ENCODE results near the gene SEMA4F.
"Not testable (repeated sequence)": the region's sequence is repeated elsewhere in the genome, so short reads cannot be mapped to it uniquely, and the experiment has no call there.

SEMA4F gene, protein sequence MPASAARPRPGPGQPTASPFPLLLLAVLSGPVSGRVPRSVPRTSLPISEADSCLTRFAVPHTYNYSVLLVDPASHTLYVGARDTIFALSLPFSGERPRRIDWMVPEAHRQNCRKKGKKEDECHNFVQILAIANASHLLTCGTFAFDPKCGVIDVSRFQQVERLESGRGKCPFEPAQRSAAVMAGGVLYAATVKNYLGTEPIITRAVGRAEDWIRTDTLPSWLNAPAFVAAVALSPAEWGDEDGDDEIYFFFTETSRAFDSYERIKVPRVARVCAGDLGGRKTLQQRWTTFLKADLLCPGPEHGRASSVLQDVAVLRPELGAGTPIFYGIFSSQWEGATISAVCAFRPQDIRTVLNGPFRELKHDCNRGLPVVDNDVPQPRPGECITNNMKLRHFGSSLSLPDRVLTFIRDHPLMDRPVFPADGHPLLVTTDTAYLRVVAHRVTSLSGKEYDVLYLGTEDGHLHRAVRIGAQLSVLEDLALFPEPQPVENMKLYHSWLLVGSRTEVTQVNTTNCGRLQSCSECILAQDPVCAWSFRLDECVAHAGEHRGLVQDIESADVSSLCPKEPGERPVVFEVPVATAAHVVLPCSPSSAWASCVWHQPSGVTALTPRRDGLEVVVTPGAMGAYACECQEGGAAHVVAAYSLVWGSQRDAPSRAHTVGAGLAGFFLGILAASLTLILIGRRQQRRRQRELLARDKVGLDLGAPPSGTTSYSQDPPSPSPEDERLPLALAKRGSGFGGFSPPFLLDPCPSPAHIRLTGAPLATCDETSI

DNA sequence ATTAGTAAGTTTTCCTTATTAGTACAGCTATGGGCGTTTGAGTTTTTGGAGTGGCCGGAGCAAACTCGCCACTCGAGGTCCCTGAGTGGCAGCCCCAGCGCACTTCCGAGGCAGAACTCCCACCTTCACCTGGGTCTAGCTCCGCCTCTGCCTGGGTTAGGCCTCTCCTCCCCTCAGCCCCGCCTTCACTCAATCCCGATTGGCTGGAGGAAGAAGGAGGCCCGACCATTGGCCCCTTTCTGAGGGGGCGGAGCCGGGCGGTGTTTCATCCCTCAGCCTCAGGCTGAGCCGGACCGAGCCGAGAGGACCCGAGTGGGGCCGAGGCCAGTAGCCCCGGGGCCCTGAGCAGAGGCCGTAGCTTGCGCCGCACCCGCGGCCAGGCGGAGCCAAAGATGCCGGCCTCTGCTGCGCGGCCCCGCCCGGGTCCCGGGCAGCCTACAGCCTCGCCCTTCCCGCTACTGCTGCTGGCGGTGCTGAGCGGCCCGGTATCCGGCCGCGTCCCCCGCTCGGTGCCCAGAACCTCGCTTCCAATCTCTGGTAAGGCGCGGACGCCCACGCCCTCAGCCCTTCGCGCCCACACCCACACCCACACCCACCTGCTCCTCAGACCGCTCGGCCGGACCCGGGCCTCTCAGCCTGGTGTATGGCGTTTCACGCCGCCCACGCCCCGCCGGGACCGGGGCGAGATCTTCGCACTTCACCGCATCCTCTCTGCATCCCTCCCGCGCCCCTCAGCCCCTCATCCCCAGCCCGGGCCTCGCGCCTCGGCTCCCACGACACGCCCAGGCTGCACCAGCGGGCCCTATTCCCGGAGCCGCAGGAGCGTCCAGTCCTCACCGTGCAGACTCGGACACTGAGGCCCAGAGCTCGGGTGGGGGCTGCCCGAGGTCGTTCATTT is at the start of gene SEMA4F:
Gene SEMA4F (plus strand): TSS at position 263 of the 898 bp plus-strand sequence. CDS start 130 bp downstream, at position 393.
- peak; percentile 93 for DNase-seq

DNA sequence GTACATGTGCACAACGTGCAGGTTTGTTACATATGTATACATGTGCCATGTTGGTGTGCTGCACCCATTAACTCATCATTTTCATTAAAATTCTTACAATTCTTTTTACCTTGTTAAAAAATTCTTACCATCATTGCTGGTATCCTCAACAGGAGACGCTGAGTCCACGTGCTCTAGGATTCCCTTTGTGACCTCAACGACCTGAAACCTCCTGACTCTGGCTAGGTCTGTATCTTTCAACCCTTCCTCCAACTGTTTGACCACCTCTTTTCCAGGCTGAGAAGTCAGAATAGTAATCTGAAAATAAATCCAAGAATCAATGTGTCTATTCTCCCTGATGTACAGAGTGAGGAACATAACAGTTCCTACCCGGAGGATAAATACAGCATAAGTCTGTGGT is 47.1 kb upstream of the SEMA4F start:
- DNase-seq = no peak

DNA sequence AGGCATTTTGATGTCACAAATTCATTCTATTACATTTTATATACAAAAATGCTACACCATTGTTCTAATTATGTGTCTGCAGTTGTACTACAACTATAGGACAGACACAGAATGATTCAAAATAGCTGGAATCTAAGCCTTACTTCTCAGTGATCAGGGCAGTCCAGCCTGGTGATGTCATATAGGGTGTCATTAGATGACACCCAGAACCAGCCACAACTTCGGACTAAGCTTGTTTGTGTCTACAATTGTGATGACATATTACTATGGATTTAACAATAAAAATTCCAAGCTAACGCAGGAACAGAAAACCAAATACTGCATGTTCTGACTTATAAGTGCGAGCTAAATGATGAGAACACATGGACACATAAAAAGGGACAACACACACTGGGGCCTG is 36.9 kb upstream of the SEMA4F start:
- no peak for DNase-seq

DNA sequence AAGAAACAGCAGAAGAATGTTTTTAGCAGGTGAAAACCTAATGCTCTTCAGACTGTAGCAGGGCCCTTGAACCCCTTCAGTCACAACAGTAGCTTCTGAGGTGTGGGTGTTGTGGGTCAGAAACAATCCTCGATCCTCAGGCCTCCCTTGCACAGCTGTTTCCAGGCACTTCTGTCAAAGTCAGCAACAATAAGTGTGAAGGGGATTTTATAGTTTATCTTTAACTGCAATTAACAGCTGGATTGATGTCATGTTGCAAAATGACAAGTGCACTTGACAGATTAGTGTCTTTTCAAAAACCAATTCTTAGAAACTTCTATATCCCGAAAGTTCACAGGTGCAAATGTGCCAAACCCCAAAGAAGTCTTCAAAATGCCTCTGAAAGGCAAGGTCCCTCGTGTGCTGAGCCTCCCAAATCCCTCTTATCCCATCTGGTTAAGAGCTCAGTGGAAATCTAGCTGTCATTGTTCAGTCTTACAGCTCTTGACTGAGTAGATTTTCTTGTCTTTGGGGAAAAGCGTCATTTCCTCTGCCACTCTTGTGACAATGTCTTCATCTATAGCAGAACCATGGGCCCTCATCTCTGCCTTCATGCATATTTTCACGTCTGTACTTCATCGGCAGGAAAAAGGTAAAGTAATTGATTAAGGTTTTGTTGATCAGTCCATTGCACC is 35.5 kb upstream of the SEMA4F start:
- DNase-seq = no peak

DNA sequence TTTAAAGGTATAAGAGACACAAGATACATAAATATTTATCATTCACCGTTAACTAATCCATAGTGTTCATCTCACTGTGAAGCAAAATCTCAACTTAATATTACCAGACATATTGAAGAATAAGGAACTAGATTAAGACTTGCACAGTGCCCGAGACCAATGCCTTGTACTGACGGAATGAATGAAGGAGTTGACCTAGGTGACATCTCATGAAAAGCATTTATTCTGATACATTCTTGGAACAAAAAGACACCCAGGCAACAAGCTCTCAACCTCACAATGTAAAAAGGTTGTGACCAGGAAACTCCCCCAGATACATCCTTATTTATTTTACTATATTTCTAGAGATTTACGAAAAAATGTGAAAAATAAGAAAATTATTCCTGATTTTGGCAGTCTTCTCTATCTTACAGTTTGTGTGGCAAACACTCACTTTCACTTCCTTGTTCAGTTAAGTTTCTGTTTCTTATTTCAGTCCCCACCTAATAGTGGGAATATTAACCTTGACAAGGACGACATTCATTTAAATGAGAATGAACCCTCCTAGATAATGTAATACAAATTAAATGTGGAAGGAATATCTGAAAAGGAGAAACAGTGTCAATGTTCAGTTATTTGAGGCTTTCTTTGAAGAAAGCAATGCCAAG is 34.3 kb upstream of the SEMA4F start:
- DNase-seq = no peak

DNA sequence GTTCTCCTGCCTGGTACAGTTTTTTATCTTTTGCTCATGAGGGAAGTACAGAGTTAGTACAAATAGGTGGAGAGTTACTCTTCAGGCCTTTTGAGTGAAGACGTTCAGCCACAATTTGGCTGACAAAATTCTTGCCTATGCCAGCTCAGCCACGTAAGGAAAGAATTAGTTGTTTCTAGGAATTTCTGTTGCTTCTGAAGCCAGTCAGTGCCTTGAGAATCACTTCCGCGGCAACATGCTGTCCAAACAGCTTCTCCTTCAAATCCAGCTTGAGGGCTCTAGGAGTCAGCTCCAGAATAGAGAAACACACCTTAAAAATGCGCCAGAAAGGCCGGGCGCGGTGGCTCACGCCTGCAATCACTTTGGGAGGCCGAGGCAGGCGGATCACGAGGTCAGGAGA is 33.4 kb upstream of the SEMA4F start:
- no peak for DNase-seq

DNA sequence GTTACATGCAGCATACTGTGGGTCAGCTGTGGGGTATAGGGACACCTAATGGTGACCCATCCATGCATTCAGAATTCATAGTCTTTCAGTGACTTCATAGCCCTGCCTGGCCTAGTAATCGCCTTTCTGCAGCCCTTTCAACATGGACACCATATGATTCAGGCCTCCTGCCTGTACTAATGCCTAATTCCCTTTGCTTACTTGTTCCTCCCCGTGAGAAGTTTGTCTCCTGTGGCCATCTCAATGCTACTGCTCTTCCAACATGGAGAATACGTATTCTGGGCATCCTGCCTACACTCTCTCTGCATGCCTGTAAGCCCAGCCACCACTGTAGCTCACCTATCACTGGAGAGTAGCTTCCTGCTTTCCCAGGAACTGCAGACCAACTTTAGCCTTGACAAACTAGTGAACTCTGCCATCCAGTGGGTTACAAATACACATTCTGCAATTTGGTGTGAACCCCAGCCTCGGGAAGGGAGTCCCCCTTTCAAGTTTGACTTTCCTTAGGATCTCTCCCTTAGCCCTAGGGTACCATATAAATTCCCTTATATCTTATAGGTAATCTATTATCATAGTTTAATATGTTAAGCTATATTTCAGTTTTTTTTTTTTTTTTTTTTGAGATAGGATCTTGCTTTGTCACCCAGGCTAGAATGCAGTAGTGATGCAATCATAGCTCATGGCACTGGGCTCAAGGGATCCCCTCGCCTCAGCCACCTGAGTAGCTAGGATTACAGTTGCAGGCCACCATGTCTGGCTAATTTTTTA is 28.2 kb upstream of the SEMA4F start:
- peak; percentile 5 for DNase-seq

DNA sequence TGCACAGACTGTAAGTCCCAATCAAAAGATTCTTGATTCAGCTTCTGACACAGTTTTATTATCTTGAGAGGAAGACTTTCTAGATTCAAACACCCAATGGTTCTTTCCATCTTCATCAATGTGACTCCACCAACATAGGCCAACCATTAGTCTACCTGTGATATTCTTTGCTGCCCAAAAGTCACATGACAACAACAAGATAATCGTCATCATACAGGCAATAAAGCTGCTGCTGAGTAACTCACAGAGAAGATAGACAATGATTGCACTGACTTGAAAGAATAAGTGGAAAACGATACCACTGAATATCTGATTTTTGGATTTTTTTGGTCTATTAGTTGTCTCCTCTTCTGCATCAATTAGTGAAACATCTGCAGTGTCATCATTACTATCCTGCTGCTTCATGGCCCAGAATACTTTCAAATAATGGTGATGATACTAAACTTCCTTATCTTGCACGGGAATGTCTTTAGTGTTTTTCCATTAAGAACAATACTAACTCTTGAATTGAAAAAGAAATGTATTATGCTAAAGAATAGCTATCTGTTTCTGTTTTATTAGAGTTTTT is 25.4 kb upstream of the SEMA4F start:
- no peak for DNase-seq

DNA sequence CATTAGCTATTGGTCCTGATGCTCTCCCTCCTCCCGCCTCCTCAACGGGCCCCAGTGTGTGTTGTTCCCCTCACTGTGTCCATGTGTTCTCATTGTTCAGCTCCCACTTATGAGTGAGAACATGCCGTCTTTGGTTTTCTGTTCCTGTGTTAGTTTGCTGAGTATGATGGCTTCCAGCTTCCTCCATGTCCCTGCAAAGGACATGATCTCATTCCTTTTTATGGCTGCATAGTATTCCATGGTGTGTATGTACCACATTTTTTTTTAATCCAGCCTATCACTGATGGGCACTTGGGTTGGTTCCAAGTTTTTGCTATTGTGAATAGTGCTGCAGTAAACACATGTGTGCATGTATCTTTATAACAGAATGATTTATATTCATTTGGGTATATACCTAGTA is 23.6 kb upstream of the SEMA4F start:
- not testable (repeated sequence) for DNase-seq

DNA sequence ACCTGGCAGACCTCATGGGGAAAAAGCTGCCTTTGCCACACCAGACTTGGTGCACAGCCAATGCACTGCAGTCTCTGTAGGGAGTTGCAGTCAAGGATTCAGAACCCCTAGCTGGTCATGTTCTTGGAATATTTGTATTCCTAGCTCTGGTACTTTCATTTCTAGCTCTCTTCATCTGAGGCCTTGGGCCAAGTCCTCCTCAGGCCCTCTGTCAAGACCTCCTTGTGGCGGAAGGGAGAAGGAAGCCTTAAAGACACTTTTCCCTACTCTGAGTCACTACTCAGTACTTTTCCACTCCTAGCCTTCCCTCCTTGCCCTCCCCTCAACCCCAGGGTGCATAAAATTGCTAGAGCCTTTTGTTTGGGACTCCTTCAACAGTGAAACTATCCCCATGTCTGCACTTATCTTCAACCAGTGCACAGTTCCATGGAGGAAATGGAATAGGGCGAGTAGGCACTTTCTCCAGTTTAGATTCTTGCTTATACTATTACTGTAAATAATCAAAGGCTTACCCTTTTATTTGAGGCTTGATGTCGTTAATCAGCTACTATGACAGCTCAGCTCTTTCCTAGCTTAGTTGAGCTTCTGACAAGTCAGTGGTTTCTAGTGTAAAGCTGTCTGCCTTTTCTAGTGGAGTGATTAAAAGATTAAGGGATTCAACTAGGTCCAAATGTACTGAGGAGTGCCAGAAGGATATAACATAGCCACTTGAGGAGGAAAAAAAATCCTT is 21.7 kb upstream of the SEMA4F start:
- peak; percentile 19 for DNase-seq

DNA sequence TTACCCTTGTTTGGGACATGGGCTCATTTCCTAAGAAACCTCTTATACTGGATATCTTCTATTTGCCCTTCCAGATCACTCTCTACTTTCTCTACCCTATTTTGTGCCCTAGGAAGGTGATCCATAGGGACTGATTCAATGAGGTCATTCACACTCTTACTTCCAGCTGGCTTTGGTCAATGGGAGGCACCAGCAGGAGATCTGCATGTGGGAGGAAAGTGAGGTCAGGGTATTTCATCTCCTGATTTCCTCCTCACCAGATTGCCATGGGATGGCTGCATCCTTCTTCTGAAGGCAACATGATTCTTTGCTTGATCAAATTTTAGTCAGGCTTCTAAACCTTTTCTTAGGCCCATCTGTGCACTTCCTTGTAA is 21.1 kb upstream of the SEMA4F start:
- no peak for DNase-seq

DNA sequence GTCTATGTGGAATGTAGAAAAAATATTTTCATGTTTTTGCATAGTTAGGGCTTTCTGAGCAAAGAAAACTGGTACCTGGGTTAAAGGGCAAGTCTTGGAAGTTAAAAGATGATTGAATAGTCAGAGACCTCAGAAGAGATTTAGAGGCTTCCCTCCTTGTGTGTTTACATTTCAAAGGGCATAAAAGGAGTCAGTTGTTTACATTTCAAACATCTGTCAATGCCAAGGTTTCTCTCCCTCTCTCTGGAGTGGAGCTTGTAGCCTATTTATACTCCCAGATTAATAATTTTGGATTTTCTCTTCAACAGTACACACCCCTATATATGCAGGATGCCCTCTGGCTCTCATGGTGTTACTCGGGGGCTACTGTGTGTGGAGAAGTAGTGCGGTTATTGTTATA is 14.5 kb upstream of the SEMA4F start:
- DNase-seq = no peak

DNA sequence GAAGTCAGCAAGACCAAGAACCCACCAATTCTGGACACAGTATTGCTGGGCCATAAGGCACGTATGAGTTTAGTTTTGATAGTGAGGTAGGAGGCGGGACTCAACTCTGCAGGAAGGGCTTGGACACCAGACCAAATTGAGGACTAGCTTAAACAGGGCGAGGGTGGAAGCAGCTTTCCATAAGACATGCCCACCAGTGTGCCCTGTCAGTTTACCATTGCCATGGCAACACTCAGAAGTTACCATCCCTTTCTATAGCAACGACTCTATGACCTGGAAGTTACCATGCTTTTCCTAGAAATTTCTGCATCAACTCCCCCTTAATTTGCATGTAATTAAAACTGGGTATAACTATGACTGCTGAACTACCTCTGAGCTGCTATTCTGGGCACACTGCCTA is 8.7 kb upstream of the SEMA4F start:
- no peak for DNase-seq

DNA sequence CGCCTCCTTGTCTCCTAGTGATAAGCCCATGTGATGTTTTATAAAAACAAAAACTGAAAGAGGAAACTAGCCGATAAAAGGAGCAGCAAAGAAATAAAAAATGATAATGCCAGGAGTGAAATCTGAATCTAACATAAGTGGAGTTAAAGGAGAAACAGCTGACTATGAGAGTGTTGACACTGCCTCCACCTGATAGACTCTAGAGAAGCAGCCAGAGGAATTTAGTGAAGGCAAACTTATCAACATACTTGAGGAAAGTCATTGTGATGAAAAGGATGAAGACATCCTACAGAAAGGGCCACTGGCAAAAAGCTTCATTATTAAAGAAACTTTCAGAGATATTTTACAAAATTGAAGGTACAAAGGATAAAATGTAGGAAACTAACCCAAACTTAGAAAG is 7.8 kb upstream of the SEMA4F start:
- no peak for DNase-seq

DNA sequence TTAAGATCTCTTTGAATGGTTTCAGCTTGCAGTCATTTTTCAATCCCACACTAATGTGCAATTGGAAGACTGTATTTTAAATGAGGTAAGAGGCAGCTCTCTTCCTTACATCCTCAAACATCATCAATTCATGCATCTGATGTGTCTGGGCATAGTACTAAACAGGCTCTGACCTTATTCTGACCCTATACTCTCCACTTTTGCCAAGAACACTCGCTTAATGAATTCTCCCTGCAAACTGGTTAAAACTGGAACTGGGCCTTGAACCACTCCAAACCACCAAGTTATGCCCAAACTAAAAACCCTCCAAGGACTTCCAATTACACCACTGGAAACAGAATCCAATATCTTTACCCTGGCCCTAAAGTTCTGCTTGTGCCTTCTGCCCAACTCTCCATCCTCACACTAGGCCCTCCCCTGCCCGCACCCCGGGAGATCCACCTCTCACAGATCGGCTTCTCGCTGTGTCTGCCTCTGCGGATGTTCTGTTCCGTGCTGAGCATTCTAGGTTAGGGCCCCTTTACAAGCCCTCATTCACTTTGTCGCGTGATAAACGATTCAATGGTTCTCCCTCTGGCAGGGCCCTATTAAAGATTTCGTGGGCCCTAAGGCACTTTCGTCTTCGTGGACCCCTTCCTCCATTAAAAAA is 7.1 kb upstream of the SEMA4F start:
- DNase-seq = no peak

DNA sequence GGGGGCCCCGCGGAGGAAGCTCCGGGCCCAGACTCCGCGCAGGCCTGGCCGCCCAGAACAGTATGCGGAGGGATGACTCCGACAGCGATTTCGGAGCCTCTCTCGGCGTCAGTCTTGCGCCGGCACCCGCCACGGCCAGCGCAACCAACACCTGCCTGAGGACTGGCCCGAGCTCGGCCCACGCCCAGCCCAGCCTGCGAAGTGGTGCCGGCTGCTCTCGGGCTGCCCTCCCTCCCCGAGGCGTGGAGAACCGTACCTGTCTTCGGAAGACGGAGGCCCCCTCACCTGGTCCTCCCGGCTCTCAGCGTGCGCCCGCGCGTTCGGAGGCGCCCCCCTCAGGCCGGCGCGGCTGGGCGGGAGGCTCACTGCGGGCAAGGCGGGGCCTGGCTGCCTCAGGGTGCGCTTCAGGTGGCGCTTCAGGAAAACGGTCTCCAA is 6.0 kb upstream of the SEMA4F start, which contains the start of gene M1AP:
Gene M1AP (minus strand): TSS at position 322 of the 435 bp plus-strand sequence. CDS start 8,055 bp downstream, outside the sequence.
- no peak for DNase-seq

DNA sequence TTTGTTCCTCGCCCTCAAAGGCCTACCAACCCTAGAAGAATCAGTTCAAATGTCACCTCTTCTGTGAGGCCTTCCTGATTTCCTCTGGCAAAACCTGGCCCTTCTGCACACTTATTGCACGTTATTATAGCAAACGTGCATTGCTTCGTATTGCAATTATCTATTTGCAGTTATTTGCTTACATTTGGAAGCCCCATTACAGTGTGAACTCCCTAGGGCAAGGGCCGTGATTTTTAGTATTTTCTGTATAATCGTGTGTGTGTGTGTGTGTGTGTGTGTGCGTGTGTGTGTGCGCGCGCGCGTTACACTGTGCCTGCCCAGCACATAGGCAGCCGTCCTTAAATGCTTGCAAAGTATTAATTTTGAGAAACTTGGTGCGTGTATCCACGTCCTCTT is 460 bp upstream of the SEMA4F start:
- no peak for DNase-seq

DNA sequence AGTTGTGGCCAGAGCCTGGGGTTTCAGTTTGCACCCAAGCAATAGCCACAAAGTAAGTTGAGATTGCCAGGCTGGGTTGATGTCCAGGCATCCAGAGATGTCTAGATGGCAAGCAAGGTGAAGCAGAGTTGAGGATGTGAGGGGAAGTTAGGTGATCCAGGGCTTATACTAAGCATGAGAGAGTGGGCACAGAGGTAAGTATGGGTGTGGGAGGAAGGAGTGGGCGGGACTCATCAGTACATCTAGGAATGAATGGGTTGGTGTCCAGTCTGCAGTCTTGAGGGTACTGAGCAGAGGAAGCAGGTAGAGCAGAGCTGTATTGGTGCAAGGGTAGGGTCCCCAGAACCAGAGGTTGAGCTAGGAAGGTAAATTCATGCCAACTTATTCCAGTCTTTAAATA is 1.5 kb downstream of the SEMA4F start:
- DNase-seq = no peak

DNA sequence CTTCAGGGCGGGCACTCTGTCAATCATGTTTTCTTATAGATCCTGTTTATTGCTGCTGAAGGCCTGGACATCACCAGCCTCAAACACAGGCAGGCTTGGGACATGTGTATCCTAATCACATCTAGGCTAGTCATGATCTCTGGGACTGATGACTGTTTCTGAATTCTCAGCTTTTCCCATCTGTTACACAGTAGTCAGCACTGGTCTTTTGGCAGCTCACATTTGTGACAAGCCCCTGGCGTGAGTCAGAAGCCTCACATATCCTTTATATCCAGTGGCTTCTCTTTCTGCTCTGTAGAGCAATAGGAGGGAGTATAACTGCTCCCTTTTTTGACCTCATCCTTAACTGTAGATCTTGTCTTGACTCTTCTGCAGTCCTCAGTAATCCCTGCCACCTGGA is 4.5 kb downstream of the SEMA4F start:
- peak; percentile 84 for DNase-seq

DNA sequence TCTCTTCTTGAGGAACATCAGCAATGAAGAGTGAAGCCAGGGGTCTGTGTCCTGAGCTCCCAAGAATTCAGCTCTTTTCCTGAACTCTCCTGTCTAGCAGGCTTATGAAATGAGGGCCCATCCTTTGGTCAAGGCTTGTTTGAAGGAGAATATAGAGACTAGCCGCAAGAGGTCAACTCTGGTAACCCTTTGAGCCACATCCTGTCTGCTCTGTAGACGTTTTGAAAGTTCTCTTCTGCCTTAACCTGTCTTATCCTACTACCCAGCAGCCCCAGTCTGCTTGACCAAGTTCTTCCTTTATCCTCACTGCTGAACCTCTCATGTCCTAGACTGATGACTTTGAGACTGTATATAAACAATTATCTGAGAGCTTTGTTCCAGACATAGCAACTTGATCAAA is 5.4 kb downstream of the SEMA4F start:
- no peak for DNase-seq

Data from fibroblast of skin of right biceps (primary cell).